ENCODE data around the gene CLCF1. TPM values are rescaled to one million over a fixed set of nuclear protein-coding genes. Genes with fewer than 3 reads are reported as not detected.

The CLCF1 gene
- total and polyA plus RNA-seq, 2 of the 13 experiments (the other 11 are each of a cell fraction or from before 2014, with no cell fraction given): 0.49 to 0.78 TPM

GRCh38 chr11:67354075-67355022 is 19.0 kb downstream of the CLCF1 start (continued):
- TF ChIP-seq ZMAT3 (CRISPR knock-in tag; conservative IDR thresholded peaks at IDR 0.05): no peak; the same call in 1 of the 2 replicates
- no peak for TF ChIP-seq CERS6 (CRISPR knock-in tag; IDR thresholded peaks at IDR 0.05)
- no peak for TF ChIP-seq ZBTB38 (CRISPR knock-in tag; IDR thresholded peaks at IDR 0.05)
- peak; percentile 86 for TF ChIP-seq ATF3 (CRISPR knock-in tag; IDR thresholded peaks at IDR 0.05)
- TF ChIP-seq ZNF292 (CRISPR knock-in tag; IDR thresholded peaks at IDR 0.05; ENCODE audit: borderline replicate concordance, low read depth): peak; percentile 34; the same call in 1 of the 2 replicates
- no peak for TF ChIP-seq ZSCAN20 (CRISPR knock-in tag; IDR thresholded peaks at IDR 0.05; ENCODE audit: borderline replicate concordance)
- TF ChIP-seq ZNF569 (CRISPR knock-in tag; IDR thresholded peaks at IDR 0.05; ENCODE audit: borderline replicate concordance): no peak
- no peak for TF ChIP-seq MLLT10 (CRISPR knock-in tag; IDR thresholded peaks at IDR 0.05)
- TF ChIP-seq ZEB1 (IDR thresholded peaks at IDR 0.05; ENCODE audit: insufficient replicate concordance, low read depth): no peak
- no peak for TF ChIP-seq SCMH1 (CRISPR knock-in tag; IDR thresholded peaks at IDR 0.05; ENCODE audit: borderline replicate concordance)
- TF ChIP-seq KAT7 (CRISPR knock-in tag; IDR thresholded peaks at IDR 0.05; ENCODE audit: borderline replicate concordance): no peak
- peak; percentile 83 for TF ChIP-seq TGIF2 (CRISPR knock-in tag; IDR thresholded peaks at IDR 0.05)
- no peak for TF ChIP-seq ZNF7 (CRISPR knock-in tag; IDR thresholded peaks at IDR 0.05)
- TF ChIP-seq MNT (IDR thresholded peaks at IDR 0.05): peak; percentile 82
- TF ChIP-seq MYPOP (CRISPR knock-in tag; IDR thresholded peaks at IDR 0.05): 0 out of 2 replicates have a peak, but pooled peaks have one; percentile 22
- peak; percentile 73 for TF ChIP-seq MED1 (CRISPR knock-in tag; IDR thresholded peaks at IDR 0.05)
- TF ChIP-seq ZNF142 (CRISPR knock-in tag; IDR thresholded peaks at IDR 0.05): no peak

Data from HepG2 (cell line).